Measurements from ENCODE around the gene ERC1. TPM values are rescaled to one million over a fixed set of nuclear protein-coding genes. Genes with fewer than 3 reads are reported as not detected.

ERC1 gene
- total and polyA plus RNA-seq, 9 of the 15 experiments (the other 6 are each of a cell fraction or from before 2014, with no cell fraction given) = 0.74 to 11.8 (median 4.8) TPM

- no peak overlapping the region for H3K27ac ChIP-seq (ENCODE audit: extremely low read depth, low read depth, low read length)
- H3K27me3 ChIP-seq (ENCODE audit: control insufficient read depth in 2 of 2, insufficient read depth in 2 of 2, low read length in 2 of 2) = no peaks in the 10 kb centered on the region
- H3K9me1 ChIP-seq (ENCODE audit: control insufficient read depth, insufficient read depth, low read length) = no peaks in the 10 kb centered on the region
- H3K9me3 ChIP-seq (replicated peaks; ENCODE audit: control insufficient read depth, insufficient read depth, low read depth, low read length) = no peaks in the 10 kb centered on the region
- H3K9ac ChIP-seq (ENCODE audit: insufficient read depth in 1 of 2, low read depth in 2 of 2, low read length in 2 of 2) = no peak overlapping the region
- DNase-seq (ENCODE audit: extremely low read depth in 1 of 4, low spot score in 3 of 4) (no peak), FAIRE-seq (no peak), ATAC-seq (no peak)
- H3K36me3 ChIP-seq (ENCODE audit: control insufficient read depth, insufficient read depth, low read length) = no peaks in the 10 kb centered on the region
- peaks cover 0 to 5% of the 10 kb centered on the region in 2 experiments; a peak in 1 of 5 replicates for H3K4me1 ChIP-seq (replicated peaks in 1 of 2; ENCODE audit: control insufficient read depth in 2 of 2, insufficient read depth in 2 of 2, low read length in 2 of 2)
- H3K79me2 ChIP-seq (ENCODE audit: control insufficient read depth, insufficient read depth, low read length) = peaks cover 3% of the 10 kb centered on the region; the same call in 1 of the 3 replicates
- no peak for TF ChIP-seq ZNF354B (CRISPR knock-in tag; IDR thresholded peaks at IDR 0.05)
- no peak for TF ChIP-seq SOX6 (IDR thresholded peaks at IDR 0.05)
- TF ChIP-seq, protein P1, sequence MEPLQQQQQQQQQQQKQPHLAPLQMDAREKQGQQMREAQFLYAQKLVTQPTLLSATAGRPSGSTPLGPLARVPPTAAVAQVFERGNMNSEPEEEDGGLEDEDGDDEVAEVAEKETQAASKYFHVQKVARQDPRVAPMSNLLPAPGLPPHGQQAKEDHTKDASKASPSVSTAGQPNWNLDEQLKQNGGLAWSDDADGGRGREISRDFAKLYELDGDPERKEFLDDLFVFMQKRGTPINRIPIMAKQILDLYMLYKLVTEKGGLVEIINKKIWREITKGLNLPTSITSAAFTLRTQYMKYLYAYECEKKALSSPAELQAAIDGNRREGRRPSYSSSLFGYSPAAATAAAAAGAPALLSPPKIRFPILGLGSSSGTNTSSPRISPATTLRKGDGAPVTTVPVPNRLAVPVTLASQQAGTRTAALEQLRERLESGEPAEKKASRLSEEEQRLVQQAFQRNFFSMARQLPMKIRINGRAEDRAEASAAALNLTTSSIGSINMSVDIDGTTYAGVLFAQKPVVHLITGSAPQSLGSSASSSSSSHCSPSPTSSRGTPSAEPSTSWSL (CRISPR knock-in tag; IDR thresholded peaks at IDR 0.05; ENCODE audit: borderline replicate concordance) = no peak
- no peak for TF ChIP-seq MEF2D (tag; conservative IDR thresholded peaks at IDR 0.05; ENCODE audit: low read depth)
- no peak for TF ChIP-seq CBX8 (IDR thresholded peaks at IDR 0.05; ENCODE audit: borderline replicate concordance, extremely low read depth, low read depth, low read length, poor library complexity, severe bottlenecking)
- H4K20me1 ChIP-seq (replicated peaks; ENCODE audit: control insufficient read depth, insufficient read depth, low read length) = peaks cover 4% of the 10 kb centered on the region; the same call in 1 of the 2 replicates
- in situ Hi-C loops (cut with MboI) (no loop called here), intact Hi-C loops (cut with micrococcal nuclease) (no loop called here)
- no TSS peak for BruUV-seq (replicated peaks)
- no peak overlapping the region for H2AFZ ChIP-seq (ENCODE audit: low read depth, low read length)
- no peak overlapping the region for H3K4me3 ChIP-seq
- H3K4me2 ChIP-seq (ENCODE audit: insufficient read depth, low read length) = no peak overlapping the region
- ChIA-PET POLR2A (interaction anchor here (0.9 kb wide), 1 partner anchor 9 kb away, joined by 3 read pairs; no protein-coding TSS in a partner anchor), CTCF (ENCODE audit: low intra/inter-chr PET ratio) (no interaction called here)
- 100% methylated on average over 1 of the region's 3 CpGs for WGBS (ENCODE audit: insufficient coverage, low coverage, missing lambda C conversion rate)
These were observed 10.5 kb downstream of the ERC1 start for GRCh38 chr12:1001507-1001906.

All from K562 (cell line).